H1 (cell line): ENCODE data around the gene TP53RK. TPM values are rescaled to one million over a fixed set of nuclear protein-coding genes. Genes with fewer than 3 reads are reported as not detected.

Experiments used
- CBX8 ChIP-seq: fragments of 300-800, 300-1000 bp; sonication (generic); IDR thresholded peaks from 2 replicates; pipeline ENCODE4 v1.7.1; 2016; ENCODE audit warnings: low read depth, low read length, borderline replicate concordance
- EZH2 ChIP-seq: fragments of 200-600 bp; sonication (generic); IDR thresholded peaks from 2 replicates; pipeline ENCODE4 v1.7.1; 2012; ENCODE audit warnings: low read depth, mild to moderate bottlenecking, moderate library complexity, low read length, inconsistent platforms; ENCODE audit not compliant: severe bottlenecking
- HDAC6 ChIP-seq: IDR thresholded peaks from one replicate; pipeline ENCODE4 v1.7.1; 2012; ENCODE audit warnings: low read depth, mild to moderate bottlenecking, inconsistent platforms, low read length, moderate library complexity
- RFX5 ChIP-seq: IDR thresholded peaks from 2 replicates; pipeline ENCODE4 v1.6.1; 2011; ENCODE audit warnings: low read depth, low read length, improper control_type of control experiment, borderline replicate concordance
- TBP ChIP-seq: IDR thresholded peaks from 2 replicates; pipeline ENCODE4 v1.6.1; 2011; ENCODE audit warnings: low read depth, low read length, improper control_type of control experiment
- YY1 ChIP-seq: IDR thresholded peaks from 2 replicates; pipeline ENCODE4 v1.6.1; 2011; ENCODE audit warnings: low read depth, mild to moderate bottlenecking, low read length
- polyA plus RNA-seq, 7 experiments: library from polyadenylated mRNA; depleted of rRNA in 3 of 7; stranded (reverse) in 5 of 7; unstranded in 2 of 7; fragments of >200 nt in 5 of 7; fragments of 200-250 nt in 2 of 7; gene quantifications; 1 replicate in 5 of 7; 2 replicates in 1 of 7; 4 replicates in 1 of 7; pipeline versions ENCODE4 v1.2.1 to v1.2.3, GENCODE V29; 2011 to 2013; ENCODE audit warnings: missing spikeins in 2 of 7, mixed read lengths in 2 of 7
- total RNA-seq: library from RNA; stranded (reverse); fragmentation: NEBNext Ultra II Directional; extraction: Animal tissue kit (Norgen Biotek cat#: 25700); gene quantifications from 2 replicates; pipeline ENCODE4 v1.2.1, GENCODE V29; 2021

Gene TP53RK
- total and polyA plus RNA-seq, 2 of the 8 experiments (the other 6 are each of a cell fraction or from before 2014, with no cell fraction given) = 8.5 to 16.3 TPM

DNA sequence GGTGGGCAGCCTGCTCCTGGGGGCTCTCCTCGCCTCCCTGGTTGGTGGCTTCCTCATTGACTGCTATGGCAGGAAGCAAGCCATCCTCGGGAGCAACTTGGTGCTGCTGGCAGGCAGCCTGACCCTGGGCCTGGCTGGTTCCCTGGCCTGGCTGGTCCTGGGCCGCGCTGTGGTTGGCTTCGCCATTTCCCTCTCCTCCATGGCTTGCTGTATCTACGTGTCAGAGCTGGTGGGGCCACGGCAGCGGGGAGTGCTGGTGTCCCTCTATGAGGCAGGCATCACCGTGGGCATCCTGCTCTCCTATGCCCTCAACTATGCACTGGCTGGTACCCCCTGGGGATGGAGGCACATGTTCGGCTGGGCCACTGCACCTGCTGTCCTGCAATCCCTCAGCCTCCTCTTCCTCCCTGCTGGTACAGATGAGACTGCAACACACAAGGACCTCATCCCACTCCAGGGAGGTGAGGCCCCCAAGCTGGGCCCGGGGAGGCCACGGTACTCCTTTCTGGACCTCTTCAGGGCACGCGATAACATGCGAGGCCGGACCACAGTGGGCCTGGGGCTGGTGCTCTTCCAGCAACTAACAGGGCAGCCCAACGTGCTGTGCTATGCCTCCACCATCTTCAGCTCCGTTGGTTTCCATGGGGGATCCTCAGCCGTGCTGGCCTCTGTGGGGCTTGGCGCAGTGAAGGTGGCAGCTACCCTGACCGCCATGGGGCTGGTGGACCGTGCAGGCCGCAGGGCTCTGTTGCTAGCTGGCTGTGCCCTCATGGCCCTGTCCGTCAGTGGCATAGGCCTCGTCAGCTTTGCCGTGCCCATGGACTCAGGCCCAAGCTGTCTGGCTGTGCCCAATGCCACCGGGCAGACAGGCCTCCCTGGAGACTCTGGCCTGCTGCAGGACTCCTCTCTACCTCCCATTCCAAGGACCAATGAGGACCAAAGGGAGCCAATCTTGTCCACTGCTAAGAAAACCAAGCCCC lies 36.2 kb upstream of the TP53RK start (continued):
- TF ChIP-seq HDAC6 = no peak
- TF ChIP-seq TBP = no peak
- no peak for TF ChIP-seq EZH2
- no peak for TF ChIP-seq YY1
- no peak for TF ChIP-seq CBX8
- TF ChIP-seq RFX5 = no peak
- TF ChIP-seq, all 59 proteins: peak for 0
